ENCODE results near the gene ASTN1. TPM values are rescaled to one million over a fixed set of nuclear protein-coding genes. Genes with fewer than 3 reads are reported as not detected.

The ASTN1 gene
- total RNA-seq, 2 donors from 2014 or later, result 1.3 TPM

DNA sequence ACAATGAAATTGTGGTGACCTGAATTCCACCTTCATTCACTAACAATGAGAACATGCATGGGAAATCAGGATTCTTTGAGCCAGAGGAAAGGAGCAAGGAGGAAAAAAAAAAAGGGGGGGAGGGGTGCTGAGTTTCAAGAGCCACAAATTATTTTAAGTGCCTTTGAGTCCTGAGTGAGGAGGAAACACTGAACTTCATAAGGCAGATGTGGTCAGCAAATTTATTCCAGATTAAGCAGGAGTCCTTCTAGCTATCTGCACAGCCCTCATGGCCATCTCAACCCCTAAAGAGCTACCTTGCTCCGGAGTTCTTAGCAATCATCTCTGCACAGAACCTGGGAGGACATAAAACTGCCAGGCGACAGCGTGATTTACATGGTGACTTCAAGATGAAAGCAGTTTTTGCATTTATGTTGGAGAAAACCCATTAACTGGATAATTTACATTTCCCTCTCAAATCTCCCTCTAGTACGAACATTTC lies 21.7 kb downstream of the ASTN1 start:
- DNase-seq (ENCODE audit: low spot score), result no peak
- Histone ChIP-seq H3K4me3 (no peak overlapping the region), H3K9me3 (no peaks in the 10 kb centered on the region), H3K27ac (no peak overlapping the region), H3K27me3 (no peaks in the 10 kb centered on the region), H3K4me1 (no peaks in the 10 kb centered on the region), H3K36me3 (no peaks in the 10 kb centered on the region)
- TF ChIP-seq, protein P1, sequence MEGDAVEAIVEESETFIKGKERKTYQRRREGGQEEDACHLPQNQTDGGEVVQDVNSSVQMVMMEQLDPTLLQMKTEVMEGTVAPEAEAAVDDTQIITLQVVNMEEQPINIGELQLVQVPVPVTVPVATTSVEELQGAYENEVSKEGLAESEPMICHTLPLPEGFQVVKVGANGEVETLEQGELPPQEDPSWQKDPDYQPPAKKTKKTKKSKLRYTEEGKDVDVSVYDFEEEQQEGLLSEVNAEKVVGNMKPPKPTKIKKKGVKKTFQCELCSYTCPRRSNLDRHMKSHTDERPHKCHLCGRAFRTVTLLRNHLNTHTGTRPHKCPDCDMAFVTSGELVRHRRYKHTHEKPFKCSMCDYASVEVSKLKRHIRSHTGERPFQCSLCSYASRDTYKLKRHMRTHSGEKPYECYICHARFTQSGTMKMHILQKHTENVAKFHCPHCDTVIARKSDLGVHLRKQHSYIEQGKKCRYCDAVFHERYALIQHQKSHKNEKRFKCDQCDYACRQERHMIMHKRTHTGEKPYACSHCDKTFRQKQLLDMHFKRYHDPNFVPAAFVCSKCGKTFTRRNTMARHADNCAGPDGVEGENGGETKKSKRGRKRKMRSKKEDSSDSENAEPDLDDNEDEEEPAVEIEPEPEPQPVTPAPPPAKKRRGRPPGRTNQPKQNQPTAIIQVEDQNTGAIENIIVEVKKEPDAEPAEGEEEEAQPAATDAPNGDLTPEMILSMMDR (IDR thresholded peaks at IDR 0.05), result no peak

DNA sequence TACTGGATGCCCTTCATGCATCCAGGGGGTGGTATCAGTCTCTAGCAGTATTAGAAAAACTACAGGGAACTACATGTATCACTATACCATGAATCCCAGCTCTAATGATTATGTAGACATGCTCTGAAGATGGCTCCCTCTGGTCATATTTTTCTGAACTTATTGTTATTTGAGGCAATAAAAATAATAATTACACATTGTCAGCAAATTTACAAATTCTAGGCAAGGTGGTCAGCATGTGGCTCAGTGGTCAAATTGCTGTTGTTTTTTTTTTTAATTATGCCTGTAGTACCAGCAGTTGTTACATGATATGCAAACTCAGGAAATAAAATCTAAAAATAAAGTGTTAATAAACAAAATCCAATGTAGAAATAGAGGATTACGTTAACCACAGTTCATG lies 22.5 kb downstream of the ASTN1 start:
- H3K36me3 ChIP-seq, result no peaks in the 10 kb centered on the region
- no peaks in the 10 kb centered on the region for H3K9me3 ChIP-seq
- H3K27ac ChIP-seq, result no peak overlapping the region
- no peak for DNase-seq (ENCODE audit: low spot score)
- TF ChIP-seq, protein P1 (IDR thresholded peaks at IDR 0.05), result no peak
- no peak overlapping the region for H3K4me3 ChIP-seq
- H3K27me3 ChIP-seq, result no peaks in the 10 kb centered on the region
- no peaks in the 10 kb centered on the region for H3K4me1 ChIP-seq

DNA sequence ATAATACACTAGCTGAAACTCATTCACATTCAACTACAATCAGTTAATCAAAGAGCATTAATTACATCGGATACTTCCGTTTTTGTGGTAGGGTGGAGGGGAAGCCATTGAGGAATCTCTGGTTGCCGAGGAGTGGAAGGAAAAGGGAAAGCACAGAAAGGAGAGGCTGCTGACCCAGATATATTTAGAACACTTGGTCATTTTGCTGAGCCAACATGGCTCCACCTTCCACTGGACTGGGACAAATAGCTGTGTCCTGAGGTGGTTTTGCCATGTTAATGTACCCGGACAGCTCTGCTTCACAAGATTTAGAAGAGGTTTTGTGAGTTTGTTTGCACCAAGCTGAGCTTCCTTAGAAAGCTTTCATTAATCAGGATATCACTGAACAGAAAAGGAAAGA lies 26.2 kb downstream of the ASTN1 start:
- H3K27me3 ChIP-seq, result no peaks in the 10 kb centered on the region
- H3K4me3 ChIP-seq, result no peak overlapping the region
- H3K9me3 ChIP-seq, result no peaks in the 10 kb centered on the region
- no peaks in the 10 kb centered on the region for H3K36me3 ChIP-seq
- DNase-seq (ENCODE audit: low spot score), result no peak
- no peaks in the 10 kb centered on the region for H3K4me1 ChIP-seq
- H3K27ac ChIP-seq, result no peak overlapping the region
- TF ChIP-seq, protein P1 (IDR thresholded peaks at IDR 0.05), result no peak

DNA sequence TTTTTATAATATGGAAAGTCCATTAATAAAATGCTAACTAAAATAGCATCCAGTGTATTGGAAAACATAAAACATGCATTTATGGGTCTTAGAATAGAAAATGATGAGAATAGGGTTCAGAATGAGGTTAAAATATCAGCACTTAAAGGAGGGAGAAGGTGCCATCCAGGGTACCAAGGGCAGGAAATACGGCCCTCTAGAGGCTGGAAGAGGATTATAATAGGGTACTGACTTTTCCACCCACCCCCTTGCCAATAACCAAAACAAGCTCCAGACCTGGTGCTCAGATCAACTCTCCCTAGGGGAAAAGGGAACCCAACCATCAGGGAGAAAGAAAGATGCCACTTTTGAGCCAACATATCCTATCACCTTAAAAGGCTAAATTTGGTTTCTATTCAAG lies 26.7 kb downstream of the ASTN1 start:
- Histone ChIP-seq H3K27ac (no peak overlapping the region), H3K27me3 (no peaks in the 10 kb centered on the region), H3K36me3 (no peaks in the 10 kb centered on the region), H3K4me3 (no peak overlapping the region), H3K9me3 (no peaks in the 10 kb centered on the region), H3K4me1 (no peaks in the 10 kb centered on the region)
- DNase-seq (ENCODE audit: low spot score), result no peak
- TF ChIP-seq, protein P1 (IDR thresholded peaks at IDR 0.05), result no peak

DNA sequence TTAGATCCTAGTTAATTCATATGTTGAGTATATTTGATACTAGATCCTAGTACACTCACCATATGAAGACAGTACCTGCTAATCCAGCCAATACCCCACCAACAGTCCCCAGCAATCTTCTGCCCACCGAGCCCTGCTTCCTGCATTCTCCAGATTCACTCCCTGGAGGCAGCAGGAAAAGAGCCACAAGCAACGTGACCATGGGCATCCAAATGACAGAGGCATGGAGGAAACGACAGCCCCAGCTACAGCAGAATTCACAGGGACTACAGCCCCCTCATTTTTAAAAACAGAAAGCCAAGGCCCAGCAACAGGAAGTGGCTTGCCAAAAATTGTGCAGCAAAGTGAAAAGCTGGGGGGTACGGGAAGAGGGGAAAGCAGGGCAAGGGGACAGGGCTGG lies 29.3 kb downstream of the ASTN1 start:
- TF ChIP-seq, protein P1 (IDR thresholded peaks at IDR 0.05), result no peak
- no peak overlapping the region for H3K27ac ChIP-seq
- H3K4me3 ChIP-seq, result no peak overlapping the region
- no peaks in the 10 kb centered on the region for H3K27me3 ChIP-seq
- no peak for DNase-seq (ENCODE audit: low spot score)
- no peaks in the 10 kb centered on the region for H3K4me1 ChIP-seq
- H3K9me3 ChIP-seq, result no peaks in the 10 kb centered on the region
- H3K36me3 ChIP-seq, result no peaks in the 10 kb centered on the region

DNA sequence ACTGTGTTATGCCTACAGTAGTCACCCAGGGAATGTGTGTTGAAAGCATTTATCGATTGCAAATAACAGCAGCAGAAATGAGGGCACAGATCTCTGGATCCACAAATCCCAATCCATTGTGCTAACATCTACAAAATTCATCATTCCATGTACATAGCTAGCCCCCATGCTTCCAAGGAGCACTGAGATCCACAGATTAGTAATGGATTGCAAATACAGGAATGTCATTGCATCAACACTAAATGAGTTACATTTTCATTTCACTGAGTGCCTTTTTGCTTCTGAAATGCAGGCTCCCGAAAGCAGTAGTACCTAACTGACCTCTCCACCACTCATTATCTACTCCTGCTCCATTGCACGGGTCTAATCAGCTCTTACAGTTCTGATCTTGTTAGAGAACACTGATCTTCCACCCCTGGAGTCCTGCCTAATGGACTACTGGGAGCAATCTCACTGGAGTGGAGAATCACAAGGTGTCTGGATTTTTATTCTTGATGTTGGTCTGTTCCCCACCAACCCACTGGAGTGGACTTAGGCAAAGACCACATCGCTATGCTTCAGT lies 30.5 kb downstream of the ASTN1 start:
- no peaks in the 10 kb centered on the region for H3K9me3 ChIP-seq
- no peaks in the 10 kb centered on the region for H3K27me3 ChIP-seq
- H3K4me3 ChIP-seq, result no peak overlapping the region
- no peaks in the 10 kb centered on the region for H3K4me1 ChIP-seq
- no peak overlapping the region for H3K27ac ChIP-seq
- no peaks in the 10 kb centered on the region for H3K36me3 ChIP-seq
- TF ChIP-seq, protein P1 (IDR thresholded peaks at IDR 0.05), result no peak
- DNase-seq (ENCODE audit: low spot score), result no peak

Measured in right atrium auricular region (tissue), 2 donors.